SH-SY5Y (cell line): ENCODE data around the gene RAB3IP.

Experiments
- GATA2 ChIP-seq: IDR thresholded peaks from 2 replicates; pipeline ENCODE4 v1.6.1; 2011; ENCODE audit warnings: mild to moderate bottlenecking, low read depth, low read length
- GATA3 ChIP-seq: IDR thresholded peaks from 2 replicates; pipeline ENCODE4 v1.6.1; 2011; ENCODE audit warnings: low read depth, mild to moderate bottlenecking, low read length, moderate library complexity

GRCh38 chr12:69732088-69732487, 6.6 kb upstream of the RAB3IP start:
- no peak for TF ChIP-seq GATA3
- TF ChIP-seq GATA2, result no peak
